Astrocyte (in vitro differentiated cells and primary cell): ENCODE results near the gene CLEC20A.

Experiments used
- CTCF ChIP-seq: IDR thresholded peaks from 2 replicates; pipeline ENCODE4 v1.5.1; 2011; ENCODE audit warnings: low read depth, mild to moderate bottlenecking, inconsistent platforms, low read length, moderate library complexity; ENCODE audit not compliant: insufficient read depth
- EZH2 ChIP-seq: IDR thresholded peaks from 2 replicates; pipeline ENCODE4 v1.6.1; 2012; ENCODE audit warnings: mild to moderate bottlenecking, low read length, inconsistent platforms; ENCODE audit not compliant: insufficient read depth

DNA sequence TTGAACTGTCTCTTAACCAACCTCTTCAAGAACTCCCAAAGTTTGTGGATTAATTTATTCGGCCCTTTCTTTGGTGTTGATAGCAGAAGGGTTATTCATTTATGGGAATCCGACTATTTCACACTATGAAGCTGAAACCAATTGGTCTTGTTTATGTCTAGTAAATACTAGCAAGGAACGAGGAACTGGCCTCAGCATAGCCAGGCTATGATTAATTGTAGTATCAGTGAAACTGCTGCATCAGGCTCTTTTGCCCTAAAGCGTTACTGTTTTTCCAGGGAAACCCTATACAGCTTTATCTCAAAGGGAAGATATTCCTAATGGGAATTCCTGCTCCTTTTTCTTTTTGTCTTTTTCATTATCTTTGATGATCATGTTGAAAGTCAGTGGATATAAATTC lies 35.1 kb downstream of the CLEC20A start:
- no peak for TF ChIP-seq CTCF
- no peak for TF ChIP-seq EZH2
